ENCODE data around the gene COL8A2.

COL8A2 gene

DNA sequence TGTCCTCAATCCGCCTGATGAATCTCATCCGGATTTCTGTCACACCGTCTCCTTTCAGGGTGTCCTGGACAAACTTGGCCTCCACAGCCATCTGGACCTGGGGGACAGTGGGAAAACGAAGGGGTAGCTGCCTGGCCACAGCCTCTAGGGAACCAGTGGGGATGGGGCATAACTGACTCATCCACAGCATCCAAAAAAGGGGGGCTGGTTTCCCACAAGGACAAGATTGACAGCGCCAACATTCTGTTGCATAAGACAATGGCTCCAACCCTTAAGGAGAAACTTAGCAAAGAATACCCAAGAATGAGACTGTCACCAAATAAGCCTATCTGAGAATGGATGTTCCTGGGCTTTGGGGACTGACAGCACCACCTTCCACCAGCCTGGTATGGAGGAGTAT is 12.2 kb upstream of the COL8A2 start:
- in situ Hi-C loops (cut with MboI; ENCODE audit: low sequenced_read_pairs), result no loop called here

GRCh38 chr1:36136535-36136934 is 11.5 kb upstream of the COL8A2 start:
- in situ Hi-C loops (cut with MboI; ENCODE audit: low sequenced_read_pairs), result no loop called here

DNA sequence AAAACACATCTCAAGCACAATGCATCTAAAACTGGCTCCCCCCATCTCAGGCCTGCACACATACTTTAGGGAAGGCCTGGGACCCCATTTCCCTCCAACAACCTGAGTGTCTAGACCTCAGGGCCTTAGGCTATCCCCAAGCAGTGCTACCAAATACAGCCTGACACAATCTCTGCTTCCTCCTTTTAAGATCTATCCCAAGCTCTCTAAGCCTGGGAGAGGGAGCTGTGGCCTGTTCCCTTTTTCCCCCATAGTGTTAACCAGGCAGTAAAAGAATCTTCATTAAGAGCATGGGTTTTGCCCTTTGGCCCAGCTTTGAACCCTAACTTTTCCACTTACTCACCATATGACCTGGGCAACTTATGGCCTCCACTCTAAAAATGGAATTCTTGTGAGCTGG is 10.8 kb upstream of the COL8A2 start:
- in situ Hi-C loops (cut with MboI; ENCODE audit: low sequenced_read_pairs), result no loop called here

DNA sequence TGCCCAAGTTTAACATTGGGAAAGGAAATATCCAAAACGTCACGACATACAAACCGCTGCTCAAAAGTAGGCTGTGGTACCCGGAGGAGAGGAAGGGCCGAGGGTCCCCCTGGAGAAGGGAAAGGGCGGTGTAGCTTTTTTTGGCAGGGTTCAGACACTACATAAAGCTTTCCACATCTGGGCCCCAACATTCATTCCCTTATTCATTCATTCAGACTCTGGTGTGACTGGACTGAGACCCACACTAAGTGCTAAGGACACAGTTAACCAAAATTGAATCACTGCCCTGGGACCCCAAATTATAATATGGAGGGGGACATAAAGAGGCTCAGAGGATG is 10.3 kb upstream of the COL8A2 start:
- in situ Hi-C loops (cut with MboI; ENCODE audit: low sequenced_read_pairs), result no loop called here

DNA sequence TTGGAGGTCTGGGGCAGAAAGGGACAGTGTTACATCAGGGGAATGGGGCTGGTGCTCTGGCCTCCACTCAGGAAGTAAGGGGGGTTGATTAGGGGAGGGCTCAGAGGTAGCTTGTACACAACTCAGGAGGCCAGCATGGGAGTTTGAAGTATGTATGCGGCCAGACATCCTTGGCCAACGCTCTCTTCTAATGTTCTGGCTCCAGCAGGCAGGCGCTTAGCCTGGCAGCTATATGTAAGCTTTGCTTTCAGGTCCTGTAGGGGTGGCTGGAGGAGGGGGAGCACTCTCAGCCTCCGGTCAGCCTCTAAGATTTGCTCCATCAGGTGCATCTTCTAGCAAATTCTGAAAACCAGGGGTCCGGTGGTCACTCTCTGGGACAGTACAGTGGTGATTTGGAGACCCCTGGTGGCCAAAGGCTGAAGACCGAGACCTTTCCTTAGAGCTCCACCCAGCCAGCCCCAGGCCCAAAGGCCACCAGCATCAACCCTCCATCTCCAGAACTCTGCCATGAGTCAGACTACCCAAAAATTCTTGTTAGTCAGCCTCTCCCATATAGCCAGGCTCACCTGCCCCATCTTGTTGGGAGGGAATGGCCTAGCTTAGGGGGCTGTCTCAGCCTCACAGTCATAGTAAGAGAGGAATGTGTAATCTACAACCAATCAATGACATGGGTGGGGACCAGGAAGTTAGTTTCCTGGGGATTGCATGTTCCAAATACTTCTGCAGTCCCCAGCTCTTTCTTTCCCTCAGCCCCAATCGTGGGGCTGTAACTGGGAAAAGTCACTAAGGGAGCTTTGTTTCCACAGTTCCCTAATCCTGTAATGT is 9.7 kb upstream of the COL8A2 start:
- in situ Hi-C loops (cut with MboI; ENCODE audit: low sequenced_read_pairs), result no loop called here

DNA sequence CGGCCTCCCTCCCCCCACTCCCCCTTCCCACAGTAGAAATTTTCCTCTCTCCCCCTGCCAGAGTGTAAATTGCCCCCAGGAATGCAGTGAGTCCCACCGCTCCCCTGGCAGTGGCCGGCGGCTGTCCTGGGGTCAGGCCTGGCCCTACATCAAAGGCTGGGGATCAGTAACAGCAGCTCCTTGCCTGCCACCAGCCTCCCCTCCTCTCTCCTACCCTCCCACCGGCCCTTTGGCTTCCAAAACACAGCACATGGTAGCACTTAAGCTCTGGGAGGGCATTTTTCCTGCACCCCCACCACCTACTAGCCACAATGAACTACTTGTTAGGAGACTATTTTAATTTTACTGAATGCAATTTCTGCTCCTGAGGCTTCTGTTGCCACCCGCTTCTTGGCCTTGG is 9.0 kb upstream of the COL8A2 start:
- in situ Hi-C loops (cut with MboI; ENCODE audit: low sequenced_read_pairs), result no loop called here

- in situ Hi-C loops (cut with MboI; ENCODE audit: low sequenced_read_pairs), result no loop called here
Measured at GRCh38 chr1:36133484-36133883, 8.5 kb upstream of the COL8A2 start.

- in situ Hi-C loops (cut with MboI; ENCODE audit: low sequenced_read_pairs), result no loop called here
Measured at GRCh38 chr1:36132029-36132428, 7.0 kb upstream of the COL8A2 start.

DNA sequence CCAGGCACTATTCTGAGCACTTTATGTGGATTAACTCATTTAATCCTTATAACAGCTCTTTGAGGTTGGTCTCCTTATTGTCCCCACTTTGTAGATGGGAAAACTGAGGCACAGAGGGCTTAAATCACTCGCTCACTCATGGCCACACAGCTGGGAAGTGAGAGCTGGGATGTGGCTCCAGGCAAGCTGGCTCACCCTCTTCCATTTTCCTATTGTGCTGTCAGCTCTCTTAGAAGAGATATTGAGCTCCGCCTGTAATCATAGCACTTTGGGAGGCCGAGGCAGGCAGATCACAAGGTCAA is 3.8 kb upstream of the COL8A2 start:
- in situ Hi-C loops (cut with MboI; ENCODE audit: low sequenced_read_pairs), result no loop called here

DNA sequence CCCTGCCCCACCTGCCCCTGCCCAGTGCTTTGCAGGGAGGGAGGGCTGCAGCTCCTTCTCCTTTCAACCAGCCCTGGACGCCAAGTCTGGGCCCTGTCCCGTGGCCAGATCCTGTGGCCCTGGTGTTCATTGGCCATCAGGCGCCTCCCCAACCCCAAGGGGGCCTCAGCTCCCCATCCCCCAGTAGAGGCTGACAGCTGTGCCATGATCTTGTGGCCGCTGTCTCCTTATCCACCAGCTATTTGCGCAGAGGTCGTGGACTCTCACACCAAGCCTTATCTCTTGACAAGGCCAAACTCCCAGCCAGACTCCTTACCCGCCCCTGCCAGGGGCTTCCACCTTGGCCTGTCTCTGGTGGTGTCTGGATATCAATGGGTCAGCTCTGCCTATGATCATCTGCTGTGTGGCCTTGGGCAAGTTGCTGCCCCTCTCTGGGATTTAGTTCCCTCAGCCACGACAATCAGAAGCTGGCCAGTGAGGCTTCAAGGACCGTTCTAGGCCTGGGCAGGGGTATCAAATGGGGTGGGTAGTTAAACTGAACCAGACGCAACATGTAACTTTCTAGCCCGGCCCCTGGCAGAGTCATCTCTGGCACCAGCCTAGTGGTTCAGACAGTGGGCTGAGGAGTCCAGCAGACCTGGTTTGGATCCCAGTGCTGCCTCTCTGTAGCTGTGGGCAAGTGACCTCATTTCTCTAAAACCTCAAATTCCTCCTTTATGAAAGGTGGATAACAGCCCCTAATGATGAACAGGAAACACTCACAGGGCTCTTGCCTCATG is 3.3 kb upstream of the COL8A2 start:
- in situ Hi-C loops (cut with MboI; ENCODE audit: low sequenced_read_pairs), result no loop called here

GRCh38 chr1:36126797-36127500 is 1.9 kb upstream of the COL8A2 start:
- in situ Hi-C loops (cut with MboI; ENCODE audit: low sequenced_read_pairs), result no loop called here

DNA sequence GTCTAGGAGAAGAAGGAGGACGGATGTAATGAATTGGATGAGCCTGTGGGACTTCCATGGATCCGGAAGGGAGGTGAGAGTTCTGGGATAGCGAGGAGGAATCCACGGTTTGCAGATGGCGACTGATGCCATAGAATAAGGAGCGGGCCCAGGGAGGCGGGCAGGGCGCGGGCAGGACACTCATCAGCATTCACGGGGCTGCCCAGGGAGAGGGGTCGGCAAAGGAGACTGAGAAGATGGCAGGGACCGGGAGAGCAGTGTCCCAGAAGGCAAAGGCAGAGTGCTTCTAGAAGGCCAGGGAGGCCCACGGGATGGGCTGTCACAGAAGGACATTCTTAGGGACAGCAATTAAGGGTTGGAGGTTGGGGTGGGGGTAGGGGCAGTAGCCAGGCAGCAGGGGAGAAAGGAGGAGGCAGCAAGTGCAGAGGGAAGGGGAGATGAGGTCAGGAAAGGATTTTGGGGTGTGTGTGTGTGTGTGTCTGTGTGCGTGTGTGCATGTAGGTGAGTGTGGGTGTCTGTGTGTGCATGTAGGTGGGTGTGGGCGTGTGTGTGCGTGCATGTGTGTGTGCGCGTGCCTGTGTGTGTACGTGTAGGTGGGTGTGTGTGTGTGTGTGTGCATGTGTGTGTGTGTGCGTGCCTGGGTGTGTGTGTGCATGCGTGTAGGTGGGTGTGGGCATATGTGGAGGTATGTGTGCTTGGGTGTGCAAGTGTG is 1.1 kb upstream of the COL8A2 start:
- in situ Hi-C loops (cut with MboI; ENCODE audit: low sequenced_read_pairs), result no loop called here

- in situ Hi-C loops (cut with MboI; ENCODE audit: low sequenced_read_pairs), result loop anchor here (25.0 kb wide), 1 partner anchor 288 kb away; no protein-coding TSS in a partner anchor
Measured at GRCh38 chr1:36124404-36125128, 456 bp downstream of the COL8A2 start.

DNA sequence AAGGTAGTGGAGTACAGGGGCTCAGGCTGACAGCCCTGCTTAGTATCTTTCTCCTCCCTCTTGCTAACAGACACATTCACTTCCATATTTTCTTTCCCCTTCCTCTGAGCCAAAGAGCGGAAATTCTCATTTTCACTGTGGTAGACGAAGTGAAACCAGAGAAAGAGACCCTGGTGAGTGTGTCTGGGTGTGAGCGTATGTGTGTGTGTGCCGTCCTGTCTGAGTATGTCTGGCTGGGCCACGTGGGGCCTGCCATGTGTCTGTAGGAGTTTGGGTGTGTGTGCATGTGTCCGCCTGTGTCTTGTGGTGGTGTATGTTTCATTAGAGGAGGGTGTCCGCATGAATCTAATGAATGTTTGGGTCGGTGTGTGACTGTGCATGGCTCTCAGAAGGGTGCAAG is 1.7 kb downstream of the COL8A2 start:
- in situ Hi-C loops (cut with MboI; ENCODE audit: low sequenced_read_pairs), result loop anchor here (25.0 kb wide), 1 partner anchor 289 kb away; no protein-coding TSS in a partner anchor

GRCh38 chr1:36122062-36123030 is 2.7 kb downstream of the COL8A2 start:
- in situ Hi-C loops (cut with MboI; ENCODE audit: low sequenced_read_pairs), result loop anchor here (25.0 kb wide), 1 partner anchor 290 kb away; no protein-coding TSS in a partner anchor

GRCh38 chr1:36119456-36119855 is 5.6 kb downstream of the COL8A2 start:
- in situ Hi-C loops (cut with MboI; ENCODE audit: low sequenced_read_pairs), result loop anchor here (25.0 kb wide), 1 partner anchor 293 kb away; no protein-coding TSS in a partner anchor

DNA sequence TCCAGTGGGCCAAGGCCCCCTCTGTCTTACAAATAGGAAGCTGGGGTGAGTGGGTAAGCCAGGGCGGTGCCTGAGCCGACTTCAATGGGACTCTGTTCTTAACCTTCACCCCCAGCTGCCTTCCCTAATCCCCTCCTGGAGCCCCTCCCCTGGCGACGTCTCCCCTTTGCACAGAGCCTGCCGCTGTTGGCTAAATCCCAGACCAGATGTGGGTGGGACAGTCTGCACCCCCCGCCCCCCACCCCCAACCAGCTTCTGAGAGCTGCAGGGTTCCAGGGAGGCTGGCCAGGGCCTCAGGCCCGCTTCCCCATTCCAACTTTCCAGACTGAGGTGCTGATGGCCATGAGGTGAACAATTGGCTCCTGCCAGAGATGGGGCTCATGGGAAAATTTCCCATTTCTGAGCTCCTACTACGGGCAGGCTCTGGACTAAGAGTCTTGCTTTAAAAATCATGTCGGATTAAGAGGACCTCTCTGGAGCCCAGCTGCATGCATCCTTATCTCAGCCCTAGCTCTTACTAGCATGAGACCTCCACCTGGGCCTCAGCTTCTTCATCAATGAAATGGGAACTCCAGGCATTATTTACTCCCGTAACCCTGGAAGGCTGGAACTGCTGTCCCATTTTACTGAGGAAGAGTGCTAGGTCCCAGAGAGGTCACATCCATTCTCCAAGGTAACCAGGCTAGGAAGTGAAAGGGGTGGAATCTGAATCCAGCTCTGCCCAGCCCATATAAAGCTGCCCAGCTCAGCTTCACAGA is 6.4 kb downstream of the COL8A2 start:
- in situ Hi-C loops (cut with MboI; ENCODE audit: low sequenced_read_pairs), result loop anchor here (25.0 kb wide), 1 partner anchor 294 kb away; no protein-coding TSS in a partner anchor

DNA sequence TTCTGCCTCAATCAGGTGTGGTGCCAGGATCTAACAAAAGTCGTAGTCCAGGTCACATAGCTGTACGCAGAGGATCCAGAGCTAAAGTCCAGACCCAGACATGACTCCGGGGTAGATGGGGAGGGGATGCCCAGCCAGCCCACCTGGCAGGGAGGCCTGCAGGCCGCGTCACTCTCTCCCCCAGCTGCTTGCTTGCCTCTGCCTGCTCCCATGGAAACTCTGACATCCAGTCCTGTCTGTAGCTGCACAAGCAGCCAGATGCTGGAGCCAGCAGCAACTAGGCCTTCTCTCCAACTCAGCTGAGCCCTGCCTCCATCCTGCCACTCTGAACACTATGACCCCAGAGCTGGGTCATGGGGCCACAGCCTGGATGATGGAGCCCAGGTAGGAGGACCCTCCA is 8.1 kb downstream of the COL8A2 start:
- in situ Hi-C loops (cut with MboI; ENCODE audit: low sequenced_read_pairs), result loop anchor here (25.0 kb wide), 1 partner anchor 295 kb away; no protein-coding TSS in a partner anchor

Data from HL-60/S4 treated with phorbol 12-myristate 13-acetate at 8.2 ng/mL for 4 days and 3 days (cell line).